Keratinocyte (primary cell): ENCODE data around the gene BEST1.

Experiments
- CTCF ChIP-seq, 3 experiments: IDR thresholded peaks in 1 of 3; conservative IDR thresholded peaks in 1 of 3; optimal IDR thresholded peaks in 1 of 3; 2 replicates in 2 of 3; 3 replicates in 1 of 3; pipeline versions ENCODE3 to v1.5.1; 2011; ENCODE audit warnings: low read length in 3 of 3, mild to moderate bottlenecking in 3 of 3, moderate library complexity in 2 of 3, control low read depth in 1 of 3, inconsistent platforms in 1 of 3; ENCODE audit not compliant: insufficient read depth in 2 of 3; ENCODE audit errors: extremely low read depth in 1 of 3
- EZH2 ChIP-seq: IDR thresholded peaks from one replicate; pipeline ENCODE4 v1.6.1; 2012; ENCODE audit warnings: inconsistent platforms, mild to moderate bottlenecking, low read length, moderate library complexity

GRCh38 chr11:61951484-61952135 is 1.5 kb downstream of the BEST1 start:
- no peak for TF ChIP-seq CTCF (optimal IDR thresholded peaks at IDR 0.05 in 1 of 3, IDR thresholded peaks at IDR 0.05 in 1 of 3, conservative IDR thresholded peaks at IDR 0.05 in 1 of 3; ENCODE audit: extremely low read depth in 1 of 3, insufficient read depth in 2 of 3, low read length in 3 of 3)
- no peak for TF ChIP-seq EZH2
